Memory B cell (primary cell): ENCODE measurements around the gene CYTH4.
A peak's percentile ranks its signal among the peaks of the same experiment; 100 is the strongest.
"Not testable (repeated sequence)": the region's sequence is repeated elsewhere in the genome, so short reads cannot be mapped to it uniquely, and the experiment has no call there.

Source experiments
- ATAC-seq: fragments of 150-1000 bp; cut with Tn5 transposase; 2 replicates; pipeline ENCODE4 v1.10.0; 2021; ENCODE audit warnings: low read depth, mild to moderate bottlenecking, moderate library complexity
- DNase-seq, 2 donors: peaks; one replicate each; pipeline ENCODE4 v3.0.0; 2022; ENCODE audit warnings: low spot score in 2 of 2
- H3K27ac Mint-ChIP-seq: one replicate; pipeline ENCODE4 v1.8.0; 2022; ENCODE audit warnings: mild to moderate bottlenecking, moderate library complexity, mixed read lengths
- H3K27me3 Mint-ChIP-seq: one replicate; pipeline ENCODE4 v1.8.0; 2022; ENCODE audit warnings: mixed read lengths
- H3K36me3 Mint-ChIP-seq: one replicate; pipeline ENCODE4 v1.8.0; 2022; ENCODE audit warnings: mild to moderate bottlenecking, mixed read lengths
- H3K4me1 Mint-ChIP-seq: one replicate; pipeline ENCODE4 v1.8.0; 2022; ENCODE audit warnings: mixed read lengths
- H3K4me3 Mint-ChIP-seq: one replicate; pipeline ENCODE4 v1.8.0; 2022; ENCODE audit warnings: mild to moderate bottlenecking, moderate library complexity, mixed read lengths
- H3K9me3 Mint-ChIP-seq: one replicate; pipeline ENCODE4 v1.8.0; 2022; ENCODE audit warnings: mixed read lengths

CYTH4 gene

DNA sequence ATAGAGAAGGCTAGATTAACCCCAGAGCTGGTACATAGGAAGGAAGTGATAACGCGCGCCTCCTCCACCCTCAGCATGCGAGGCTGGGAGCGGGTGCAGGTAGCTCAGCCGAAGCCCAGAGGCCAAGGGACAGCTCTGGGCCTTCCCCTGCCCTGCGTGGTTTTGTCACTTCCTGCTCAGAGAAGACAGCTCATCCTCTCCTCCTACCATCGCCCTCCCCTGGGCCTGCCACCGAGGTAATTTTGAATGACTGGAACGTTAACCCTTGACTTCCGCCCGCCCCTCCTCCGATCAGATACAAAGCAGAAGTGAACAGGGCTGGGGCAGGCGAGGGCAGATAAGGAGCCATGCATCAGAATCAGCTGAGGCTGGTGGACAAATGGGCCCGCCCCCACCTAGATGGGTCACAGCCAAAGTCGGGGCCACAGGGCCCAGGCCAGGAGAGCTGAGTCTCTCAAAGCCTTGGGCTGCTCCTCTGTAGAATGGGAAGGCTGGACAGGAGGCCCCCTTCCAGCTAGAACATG lies 39.9 kb upstream of the CYTH4 start:
- no peaks in the 10 kb centered on the region for H3K9me3 Mint-ChIP-seq
- H3K27ac Mint-ChIP-seq: peak overlapping the region; percentile 95
- H3K27me3 Mint-ChIP-seq: no peaks in the 10 kb centered on the region
- ATAC-seq (peak; percentile 68), DNase-seq (peak; percentile 70 to 85)
- H3K4me3 Mint-ChIP-seq: peak overlapping the region; percentile 79
- H3K36me3 Mint-ChIP-seq: peaks cover 26% of the 10 kb centered on the region
- peaks cover 63% of the 10 kb centered on the region for H3K4me1 Mint-ChIP-seq

DNA sequence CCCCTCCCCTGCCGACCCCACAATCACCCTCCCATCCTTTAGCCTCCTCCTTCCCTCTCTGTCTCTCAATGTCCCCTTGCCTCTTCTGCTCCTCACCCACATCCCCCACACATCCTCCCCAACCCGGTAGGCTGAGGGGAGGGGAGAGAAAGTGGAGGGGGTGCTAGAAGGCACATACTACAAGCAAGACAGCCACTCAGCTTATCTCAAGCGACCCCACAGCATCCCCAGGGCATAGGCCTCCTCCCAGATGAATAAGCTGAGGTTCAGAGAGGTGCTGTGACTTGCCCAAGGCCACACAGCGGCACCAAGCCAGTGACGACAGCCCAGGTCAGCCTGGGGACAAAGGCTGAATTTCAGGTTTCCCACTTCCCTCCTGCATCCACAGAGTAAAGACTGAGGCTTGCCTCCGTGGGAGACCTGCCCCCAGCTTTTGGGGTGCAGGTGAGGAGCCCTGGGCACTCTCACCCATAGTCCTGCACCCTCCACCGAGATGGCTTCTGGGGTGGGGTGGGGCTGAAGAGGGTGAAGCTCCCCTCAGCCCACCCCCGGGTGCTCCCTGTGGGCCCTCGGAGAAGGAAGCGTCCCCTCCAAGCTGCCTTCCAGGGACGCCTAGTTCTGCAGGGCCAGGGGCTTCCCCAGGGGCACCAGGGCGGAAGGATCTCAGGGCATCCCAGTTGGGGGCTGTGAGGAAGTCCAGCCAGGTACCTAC lies 38.8 kb upstream of the CYTH4 start:
- DNase-seq (no peak), ATAC-seq (peak; percentile 0)
- H3K4me1 Mint-ChIP-seq: peaks cover 63% of the 10 kb centered on the region
- peak overlapping the region; percentile 79 for H3K4me3 Mint-ChIP-seq
- H3K27me3 Mint-ChIP-seq: no peaks in the 10 kb centered on the region
- H3K36me3 Mint-ChIP-seq: peaks cover 19% of the 10 kb centered on the region
- no peaks in the 10 kb centered on the region for H3K9me3 Mint-ChIP-seq
- peak overlapping the region; percentile 95 for H3K27ac Mint-ChIP-seq

DNA sequence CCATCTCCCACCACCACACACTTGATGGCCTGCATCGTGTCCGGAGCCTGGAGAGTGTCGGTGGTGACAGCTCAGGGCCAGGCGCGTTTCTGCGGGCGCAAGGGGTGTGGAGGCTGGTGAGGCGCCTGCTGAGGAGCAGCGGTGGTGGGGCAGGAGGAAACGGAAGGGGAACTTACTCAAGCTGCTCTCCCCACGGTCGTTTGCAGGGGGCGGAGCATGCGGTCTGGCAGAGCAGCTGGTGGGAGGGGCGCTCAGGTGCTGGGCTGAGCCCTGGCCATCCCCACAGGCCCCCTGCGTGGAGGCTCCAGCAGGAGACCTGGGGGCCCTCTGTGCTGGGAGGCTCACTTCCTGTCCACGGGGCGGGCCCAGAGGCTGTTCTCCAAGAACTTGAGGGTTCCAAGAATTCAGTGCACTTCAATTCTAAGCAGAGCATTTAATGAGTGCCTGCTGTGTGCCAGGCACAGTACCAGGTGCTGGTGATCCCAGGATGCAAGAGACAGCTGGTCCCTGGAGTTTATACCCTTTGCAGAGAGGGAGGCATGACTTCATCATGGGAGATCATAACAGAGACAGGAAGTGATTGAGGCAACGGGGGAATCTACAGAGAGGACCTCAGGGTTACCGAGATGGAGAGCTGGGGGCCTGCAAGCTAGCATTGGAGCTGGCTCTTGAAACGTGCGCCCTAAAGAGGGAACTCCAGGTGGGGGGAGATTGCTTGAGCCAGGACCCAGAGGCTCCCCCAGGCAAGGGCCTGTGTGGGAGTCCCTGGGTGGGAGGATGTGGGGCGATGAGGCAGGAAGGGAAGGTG lies 38.0 kb upstream of the CYTH4 start, which contains the start of gene RAC2:
RAC2 (minus strand) TSS at position 156 of the 808 bp plus-strand sequence; CDS start at position 35, 121 bp downstream.
- H3K27me3 Mint-ChIP-seq: no peaks in the 10 kb centered on the region
- peak; percentile 65 for ATAC-seq
- H3K9me3 Mint-ChIP-seq: no peaks in the 10 kb centered on the region
- peak; percentile 74 to 80 for DNase-seq
- peaks cover 16% of the 10 kb centered on the region for H3K36me3 Mint-ChIP-seq
- peaks cover 60% of the 10 kb centered on the region for H3K4me1 Mint-ChIP-seq
- peak within 1 kb of the TSS; percentile 79 for H3K4me3 Mint-ChIP-seq
- peak within 1 kb of the TSS; percentile 95 for H3K27ac Mint-ChIP-seq

DNA sequence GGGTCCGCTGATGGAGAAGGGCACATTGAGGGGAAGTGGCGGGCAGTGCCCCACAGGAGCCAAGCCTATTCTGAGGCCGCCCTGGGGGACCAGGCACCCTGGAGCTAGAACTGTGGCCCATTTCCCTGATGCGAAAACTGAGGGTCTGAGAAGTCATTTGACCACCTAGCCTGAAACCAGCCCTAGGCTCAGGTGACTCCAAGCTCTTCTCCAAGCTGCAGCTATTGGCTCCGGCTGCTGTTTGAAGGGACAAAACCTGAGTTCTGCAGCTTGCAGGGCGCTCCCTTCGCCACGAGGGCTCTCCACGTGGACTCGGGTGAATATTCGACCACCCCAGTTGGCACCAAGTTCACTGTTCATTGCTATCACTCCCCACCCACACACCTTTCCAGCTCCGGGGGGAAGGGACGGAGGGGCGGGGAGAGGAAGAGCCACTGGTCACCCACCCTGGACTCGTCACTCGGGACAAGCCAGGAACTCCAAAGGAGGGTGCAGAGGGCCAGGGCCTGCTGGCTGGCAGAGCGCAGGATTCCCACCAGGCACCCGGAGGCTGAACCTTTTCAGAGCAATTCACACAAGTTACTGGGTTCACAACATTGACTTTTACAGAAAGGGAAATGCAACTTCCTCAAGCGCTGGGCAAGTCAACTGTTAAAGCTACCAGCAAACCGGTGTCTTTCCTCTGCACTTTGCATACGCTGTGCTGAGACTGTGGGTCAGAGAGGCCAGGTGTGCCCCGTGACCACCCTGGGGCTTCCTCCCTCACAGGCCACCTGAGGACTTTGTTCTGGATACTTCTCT lies 37.2 kb upstream of the CYTH4 start:
- Mint-ChIP-seq H3K27ac (peak overlapping the region; percentile 95), H3K9me3 (no peaks in the 10 kb centered on the region), H3K27me3 (no peaks in the 10 kb centered on the region), H3K36me3 (peaks cover 14% of the 10 kb centered on the region), H3K4me3 (peak overlapping the region; percentile 79), H3K4me1 (peaks cover 53% of the 10 kb centered on the region)
- peak in 1 of 2 donors; percentile 64 for DNase-seq
- ATAC-seq: peak; percentile 54

DNA sequence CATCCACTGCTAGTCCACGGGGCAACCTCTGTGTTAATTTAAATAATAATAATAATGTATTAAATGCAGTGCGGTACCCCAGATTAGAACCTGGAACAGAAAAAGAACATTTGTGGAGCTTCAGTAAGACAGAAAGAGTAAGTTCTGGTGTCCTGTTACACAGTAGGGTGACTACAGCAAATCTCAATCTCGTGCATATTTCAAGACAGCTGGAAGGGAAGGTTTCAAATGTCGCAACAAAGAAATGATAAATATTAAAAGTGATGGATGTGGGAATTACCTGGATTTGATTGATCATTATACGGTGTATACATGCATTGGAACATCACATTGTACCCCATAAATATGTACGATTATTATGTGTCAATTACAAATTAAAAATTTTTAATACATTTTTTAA lies 36.6 kb upstream of the CYTH4 start:
- peaks cover 8% of the 10 kb centered on the region for H3K36me3 Mint-ChIP-seq
- ATAC-seq (no peak), DNase-seq (no peak)
- H3K27me3 Mint-ChIP-seq: no peaks in the 10 kb centered on the region
- no peaks in the 10 kb centered on the region for H3K9me3 Mint-ChIP-seq
- H3K27ac Mint-ChIP-seq: peak overlapping the region; percentile 95
- no peak overlapping the region for H3K4me3 Mint-ChIP-seq
- H3K4me1 Mint-ChIP-seq: peaks cover 52% of the 10 kb centered on the region

DNA sequence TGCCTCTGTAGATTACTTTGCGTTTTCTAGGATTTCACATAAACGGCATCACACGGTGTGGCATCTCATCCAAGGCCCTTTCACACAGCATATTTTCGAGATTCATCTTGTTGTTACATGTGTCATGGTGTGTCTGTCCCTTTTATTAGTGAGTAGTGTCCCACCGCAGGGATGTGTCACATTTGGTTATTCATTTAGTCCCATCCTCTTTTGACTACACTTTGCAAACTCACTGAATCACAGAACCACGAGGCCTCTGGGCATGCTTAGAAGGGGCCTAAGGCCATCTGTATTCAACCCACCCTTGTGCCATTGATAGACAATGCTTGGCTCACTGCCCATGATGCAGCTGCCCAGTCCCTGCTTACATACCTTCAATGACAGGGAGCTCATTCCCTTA lies 34.1 kb upstream of the CYTH4 start:
- H3K9me3 Mint-ChIP-seq: no peaks in the 10 kb centered on the region
- no peak for DNase-seq
- peaks cover 41% of the 10 kb centered on the region for H3K4me1 Mint-ChIP-seq
- H3K36me3 Mint-ChIP-seq: no peaks in the 10 kb centered on the region
- H3K27ac Mint-ChIP-seq: peak overlapping the region; percentile 72
- no peaks in the 10 kb centered on the region for H3K27me3 Mint-ChIP-seq
- peak overlapping the region; percentile 41 for H3K4me3 Mint-ChIP-seq
- no peak for ATAC-seq

DNA sequence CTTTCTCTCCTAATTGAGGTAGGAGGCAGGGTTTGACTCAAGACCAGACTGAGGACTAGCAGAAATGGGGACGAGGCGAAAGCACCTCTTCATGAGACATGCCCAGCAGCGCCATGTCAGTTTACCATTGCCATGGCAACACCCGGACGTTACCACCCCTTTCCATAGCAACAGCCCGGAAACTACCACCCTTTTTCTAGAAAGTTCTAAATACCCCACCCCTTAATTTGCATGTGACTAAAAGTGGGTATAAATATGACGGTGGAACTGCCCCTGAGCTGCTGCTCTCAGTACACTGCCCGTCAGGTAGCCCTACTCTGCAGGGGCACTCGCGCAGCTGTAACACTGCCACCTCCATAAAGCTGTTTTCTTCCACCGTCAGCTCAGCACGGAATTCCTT lies 32.3 kb upstream of the CYTH4 start:
- no peaks in the 10 kb centered on the region for H3K9me3 Mint-ChIP-seq
- ATAC-seq: no peak
- no peaks in the 10 kb centered on the region for H3K36me3 Mint-ChIP-seq
- peak overlapping the region; percentile 63 for H3K27ac Mint-ChIP-seq
- H3K4me3 Mint-ChIP-seq: no peak overlapping the region
- no peak for DNase-seq
- no peaks in the 10 kb centered on the region for H3K27me3 Mint-ChIP-seq
- peaks cover 27% of the 10 kb centered on the region for H3K4me1 Mint-ChIP-seq

DNA sequence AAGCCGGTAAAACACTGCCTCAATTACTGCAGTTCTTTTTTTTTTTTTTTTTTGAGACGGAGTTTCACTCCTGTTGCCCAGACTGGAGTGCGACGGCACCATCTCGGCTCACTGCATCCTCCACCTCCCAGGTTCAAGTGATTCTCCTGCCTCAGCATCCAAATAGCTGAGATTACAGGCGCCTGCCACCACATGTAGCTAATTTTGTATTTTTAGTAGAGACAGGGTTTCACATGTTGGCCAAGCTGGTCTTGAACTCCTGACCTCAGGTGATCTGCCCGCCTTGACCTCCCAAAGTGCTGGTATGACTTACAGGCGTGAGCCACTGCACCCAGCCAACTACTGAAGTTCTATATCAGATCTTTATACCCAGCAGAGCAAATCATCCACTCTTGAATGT lies 30.5 kb upstream of the CYTH4 start:
- not testable (repeated sequence) for H3K4me3 Mint-ChIP-seq, DNase-seq, H3K9me3 Mint-ChIP-seq

DNA sequence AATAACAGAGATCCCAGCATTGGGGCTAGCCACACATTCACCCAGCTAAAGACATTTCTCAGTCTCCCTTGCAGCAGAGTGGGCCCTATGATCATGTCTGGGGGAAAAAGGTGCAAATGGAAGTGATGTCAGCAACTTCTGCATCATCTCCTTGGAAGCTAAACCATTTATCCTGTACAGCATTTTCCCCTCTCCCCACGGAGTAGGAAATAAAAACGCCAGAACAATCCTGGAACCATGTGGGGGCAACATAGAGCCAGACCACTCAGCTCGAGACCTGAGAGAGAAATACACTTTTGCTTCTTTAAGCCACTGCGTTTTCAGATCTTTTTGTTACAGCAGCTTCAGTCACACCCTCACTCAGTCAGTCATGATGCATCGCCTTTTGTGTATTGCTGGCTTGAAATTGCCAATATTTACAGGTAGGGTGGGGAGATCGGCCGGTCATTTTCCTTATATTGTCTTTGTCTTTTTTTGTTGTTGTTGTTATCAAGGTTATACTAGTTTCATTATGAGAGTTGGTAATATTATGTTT lies 29.1 kb upstream of the CYTH4 start:
- Mint-ChIP-seq H3K9me3 (no peaks in the 10 kb centered on the region), H3K36me3 (no peaks in the 10 kb centered on the region), H3K4me3 (no peak overlapping the region), H3K4me1 (peaks cover 32% of the 10 kb centered on the region), H3K27me3 (no peaks in the 10 kb centered on the region), H3K27ac (no peak overlapping the region)
- no peak for DNase-seq
- ATAC-seq: no peak

More for the DNA sequence above, 30.5 kb upstream of the CYTH4 start:
- ATAC-seq, H3K27ac Mint-ChIP-seq, H3K27me3 Mint-ChIP-seq, H3K36me3 Mint-ChIP-seq: not testable (repeated sequence)
- H3K4me1 Mint-ChIP-seq: peaks cover 36% of the 10 kb centered on the region

DNA sequence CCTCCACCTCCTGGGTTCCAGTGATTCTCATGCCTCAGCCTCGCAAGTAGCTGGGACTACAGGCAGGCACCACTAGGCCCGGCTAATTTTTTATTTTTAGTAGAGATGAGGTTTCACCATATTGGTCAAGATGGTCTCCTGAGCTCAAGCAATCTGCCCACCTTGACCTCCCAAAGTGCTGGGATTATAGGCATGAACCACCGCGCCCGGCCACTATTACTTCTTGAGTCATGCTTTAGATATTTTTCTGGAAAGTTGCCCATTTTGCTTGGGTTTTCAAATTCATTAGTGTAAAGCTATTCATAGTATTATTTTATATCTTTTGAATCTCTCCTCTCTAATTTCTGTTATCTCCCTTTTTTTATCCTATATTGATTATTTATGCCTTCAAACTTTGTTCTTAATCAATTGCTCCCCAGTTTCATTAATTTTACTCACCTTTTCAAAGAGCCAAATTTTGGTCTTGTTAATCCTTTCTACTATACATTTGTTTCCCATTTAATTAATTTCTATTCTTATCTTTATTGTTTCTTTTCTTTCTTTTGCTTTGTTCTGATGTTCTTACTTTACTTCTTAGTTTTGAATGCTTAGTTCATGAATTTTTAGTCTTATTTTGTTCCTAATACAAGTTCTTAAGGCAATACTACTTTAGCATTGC lies 28.0 kb upstream of the CYTH4 start:
- DNase-seq (no peak), ATAC-seq (no peak)
- no peaks in the 10 kb centered on the region for H3K9me3 Mint-ChIP-seq
- no peaks in the 10 kb centered on the region for H3K27me3 Mint-ChIP-seq
- no peaks in the 10 kb centered on the region for H3K36me3 Mint-ChIP-seq
- H3K27ac Mint-ChIP-seq: no peak overlapping the region
- H3K4me1 Mint-ChIP-seq: peaks cover 31% of the 10 kb centered on the region
- no peak overlapping the region for H3K4me3 Mint-ChIP-seq

DNA sequence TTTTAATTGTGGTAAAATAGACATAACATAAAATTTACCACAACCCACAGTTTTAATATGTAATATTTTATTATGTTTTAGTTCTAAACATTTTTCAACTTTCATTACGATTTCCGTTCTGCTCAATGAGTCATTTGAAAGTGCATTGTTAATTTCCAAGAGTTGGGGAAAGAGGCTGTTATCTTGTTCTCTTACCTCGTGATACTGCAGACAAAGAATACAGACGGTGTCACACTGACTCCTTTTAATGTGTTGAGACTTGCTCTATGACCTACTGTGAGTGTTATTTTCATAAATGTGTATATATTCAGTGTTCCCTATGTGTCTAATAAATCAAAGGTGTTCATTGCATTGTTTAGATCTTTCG lies 27.5 kb upstream of the CYTH4 start:
- Mint-ChIP-seq H3K27me3 (no peaks in the 10 kb centered on the region), H3K27ac (no peak overlapping the region), H3K4me3 (no peak overlapping the region), H3K9me3 (no peaks in the 10 kb centered on the region), H3K4me1 (peaks cover 36% of the 10 kb centered on the region), H3K36me3 (no peaks in the 10 kb centered on the region)
- no peak for DNase-seq
- ATAC-seq: no peak

DNA sequence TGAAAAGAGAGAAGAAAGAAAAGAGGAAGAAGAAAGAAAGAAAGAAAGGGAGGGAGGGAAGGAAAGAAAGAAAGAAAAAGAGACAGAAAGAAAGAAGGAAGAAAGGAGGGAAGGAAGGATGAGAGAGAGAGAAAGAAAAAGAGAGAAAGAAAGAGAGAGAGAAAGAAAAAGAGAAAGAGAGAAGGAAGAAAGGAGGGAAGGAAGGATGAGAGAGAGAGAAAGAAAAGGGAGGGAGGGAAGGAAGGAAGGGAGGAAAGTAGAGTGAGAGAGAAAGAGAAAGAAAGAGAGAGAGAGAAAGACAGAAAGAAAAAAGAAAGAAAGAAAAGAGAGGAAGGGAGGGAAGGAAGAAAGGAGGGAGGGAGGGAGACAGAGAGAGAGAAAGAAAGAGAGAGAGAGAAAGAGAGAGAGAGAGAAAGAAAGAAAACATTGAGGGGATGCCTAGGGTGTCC lies 26.7 kb upstream of the CYTH4 start:
- H3K4me3 Mint-ChIP-seq: peak overlapping the region; percentile 49

DNA sequence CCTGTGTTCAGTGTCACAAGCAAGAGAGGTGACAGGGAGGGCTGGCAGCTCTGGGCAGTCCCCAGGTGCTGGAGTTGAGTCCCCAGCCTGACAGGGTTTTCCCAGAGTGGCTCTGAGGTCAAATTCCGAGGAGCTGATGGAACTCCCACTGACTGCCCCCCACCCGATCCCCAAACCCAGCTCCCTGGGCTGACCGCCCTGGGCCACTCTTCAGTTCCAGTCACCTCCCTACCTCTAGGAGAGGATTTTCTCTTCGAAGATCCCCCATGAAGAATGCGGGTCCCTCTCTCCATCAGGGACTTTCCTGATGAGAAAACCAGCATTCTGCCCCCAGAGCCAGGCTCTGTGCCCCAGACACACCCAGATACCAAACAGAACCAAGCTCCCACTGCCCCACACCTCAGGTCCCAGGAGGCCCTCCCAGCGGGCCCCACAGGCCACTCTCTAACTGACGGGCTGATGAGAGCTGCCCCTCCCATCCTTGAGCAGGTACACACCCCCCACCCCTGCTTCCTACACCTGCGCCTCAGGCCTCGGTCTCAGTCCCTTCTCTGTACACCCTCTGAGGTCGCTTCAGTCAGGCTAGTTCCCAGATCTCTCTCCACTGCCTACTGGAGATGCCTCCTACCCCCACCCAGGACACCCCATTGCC lies 26.1 kb upstream of the CYTH4 start:
- H3K9me3 Mint-ChIP-seq: no peaks in the 10 kb centered on the region
- H3K27me3 Mint-ChIP-seq: no peaks in the 10 kb centered on the region
- no peaks in the 10 kb centered on the region for H3K36me3 Mint-ChIP-seq
- H3K4me1 Mint-ChIP-seq: peaks cover 37% of the 10 kb centered on the region
- H3K27ac Mint-ChIP-seq: peak overlapping the region; percentile 83
- ATAC-seq (peak; percentile 59), DNase-seq (no peak)
- H3K4me3 Mint-ChIP-seq: peak overlapping the region; percentile 49

More for the DNA sequence above, 26.7 kb upstream of the CYTH4 start:
- Mint-ChIP-seq H3K9me3 (no peaks in the 10 kb centered on the region), H3K36me3 (no peaks in the 10 kb centered on the region), H3K27ac (peak overlapping the region; percentile 83), H3K4me1 (peaks cover 32% of the 10 kb centered on the region), H3K27me3 (no peaks in the 10 kb centered on the region)
- ATAC-seq (no peak), DNase-seq (no peak)
